ENCODE results near the gene CCDC88C. TPM values are rescaled to one million over a fixed set of nuclear protein-coding genes. Genes with fewer than 3 reads are reported as not detected.

The CCDC88C gene
- total RNA-seq, 1 donor from 2014 or later, result 12.4 TPM

DNA sequence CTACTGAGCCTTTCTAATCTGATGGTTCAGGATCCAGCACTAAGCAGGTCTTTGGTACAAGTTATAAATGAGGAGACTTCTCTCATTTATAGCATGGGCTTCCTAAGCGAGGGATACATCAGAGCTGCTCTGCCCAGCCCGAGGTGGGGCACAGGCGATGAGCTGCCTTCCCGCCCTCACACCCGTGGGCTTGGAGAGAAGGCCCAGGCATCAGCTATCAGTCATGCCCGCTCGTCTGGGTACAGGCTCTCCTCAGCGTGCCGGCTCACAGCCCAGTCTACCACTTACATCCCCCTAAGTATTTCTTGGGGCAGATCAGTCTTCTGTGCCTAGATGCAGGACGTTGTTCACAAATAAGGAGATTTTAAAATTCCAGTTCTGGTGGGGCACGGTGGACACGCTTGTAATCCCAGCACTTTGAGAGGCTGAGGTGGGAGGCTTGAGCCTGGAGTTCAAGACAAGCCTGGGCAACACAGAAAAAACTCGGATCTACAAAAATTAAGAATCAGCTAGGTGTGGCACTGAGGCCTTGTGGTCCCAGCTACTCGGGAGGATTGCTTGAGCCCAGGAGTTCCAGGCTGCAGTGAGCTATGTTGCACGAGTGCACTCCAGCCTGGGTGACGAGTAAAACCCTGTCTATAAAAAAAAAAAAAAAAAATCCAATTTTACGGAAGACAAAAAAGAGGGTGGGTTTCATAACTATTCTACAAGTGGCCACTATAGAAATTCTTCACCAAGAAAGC is 57.0 kb downstream of the CCDC88C start:
- no peaks in the 10 kb centered on the region for H3K9me3 Mint-ChIP-seq (ENCODE audit: unreplicated experiment)
- no peak overlapping the region for H3K27ac Mint-ChIP-seq (ENCODE audit: unreplicated experiment)

DNA sequence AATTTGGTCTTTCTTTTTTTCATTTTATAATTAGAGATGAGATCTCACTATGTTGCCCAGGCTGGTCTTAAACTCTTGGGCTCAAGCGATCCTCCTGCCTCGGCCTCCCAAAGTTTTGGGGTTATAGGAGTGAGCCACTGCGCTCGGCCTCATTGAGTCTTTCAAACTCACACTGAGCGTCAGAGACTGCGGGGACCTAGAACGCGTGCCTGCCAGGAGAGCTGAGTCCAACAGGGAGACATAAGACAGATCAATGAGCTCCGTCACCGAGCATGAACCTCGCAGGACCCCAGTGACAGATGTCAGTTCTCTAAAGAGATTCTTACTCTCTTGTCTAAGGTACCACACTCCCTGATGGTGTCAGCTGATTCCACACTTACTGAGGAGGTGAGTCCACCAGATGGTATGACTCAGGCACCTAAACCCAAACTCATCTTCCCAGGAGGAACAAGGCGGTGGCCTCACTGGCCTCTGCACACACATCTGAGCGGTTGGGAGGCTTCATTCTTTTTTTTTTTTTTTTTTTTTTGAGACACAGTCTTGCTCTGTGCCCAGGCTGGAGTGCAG is 58.9 kb downstream of the CCDC88C start:
- no peaks in the 10 kb centered on the region for H3K9me3 ChIP-seq (ENCODE audit: insufficient read depth, low read depth, low read length)
- no peak overlapping the region for H3K4me3 ChIP-seq (ENCODE audit: insufficient read depth, low read depth, low read length)
- TF ChIP-seq, protein P1, sequence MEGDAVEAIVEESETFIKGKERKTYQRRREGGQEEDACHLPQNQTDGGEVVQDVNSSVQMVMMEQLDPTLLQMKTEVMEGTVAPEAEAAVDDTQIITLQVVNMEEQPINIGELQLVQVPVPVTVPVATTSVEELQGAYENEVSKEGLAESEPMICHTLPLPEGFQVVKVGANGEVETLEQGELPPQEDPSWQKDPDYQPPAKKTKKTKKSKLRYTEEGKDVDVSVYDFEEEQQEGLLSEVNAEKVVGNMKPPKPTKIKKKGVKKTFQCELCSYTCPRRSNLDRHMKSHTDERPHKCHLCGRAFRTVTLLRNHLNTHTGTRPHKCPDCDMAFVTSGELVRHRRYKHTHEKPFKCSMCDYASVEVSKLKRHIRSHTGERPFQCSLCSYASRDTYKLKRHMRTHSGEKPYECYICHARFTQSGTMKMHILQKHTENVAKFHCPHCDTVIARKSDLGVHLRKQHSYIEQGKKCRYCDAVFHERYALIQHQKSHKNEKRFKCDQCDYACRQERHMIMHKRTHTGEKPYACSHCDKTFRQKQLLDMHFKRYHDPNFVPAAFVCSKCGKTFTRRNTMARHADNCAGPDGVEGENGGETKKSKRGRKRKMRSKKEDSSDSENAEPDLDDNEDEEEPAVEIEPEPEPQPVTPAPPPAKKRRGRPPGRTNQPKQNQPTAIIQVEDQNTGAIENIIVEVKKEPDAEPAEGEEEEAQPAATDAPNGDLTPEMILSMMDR (IDR thresholded peaks at IDR 0.05; ENCODE audit: insufficient read depth, low read depth, low read length), result no peak
- TF ChIP-seq EZH2 (IDR thresholded peaks at IDR 0.05; ENCODE audit: insufficient read depth, low read length), result no peak
- DNase-seq (ENCODE audit: low read depth), result no peak
- Mint-ChIP-seq H3K4me1 (ENCODE audit: low read depth, unreplicated experiment) (peaks cover 15% of the 10 kb centered on the region), H3K27me3 (ENCODE audit: low read depth, unreplicated experiment) (peaks cover 5% of the 10 kb centered on the region), H3K9me3 (ENCODE audit: unreplicated experiment) (no peaks in the 10 kb centered on the region), H3K27ac (ENCODE audit: unreplicated experiment) (no peak overlapping the region), H3K36me3 (ENCODE audit: low read depth, unreplicated experiment) (peaks cover 2% of the 10 kb centered on the region), H3K4me3 (ENCODE audit: unreplicated experiment) (no peak overlapping the region)
- no peak overlapping the region for H3K4me2 ChIP-seq (ENCODE audit: low read length)
- H4K20me1 ChIP-seq (ENCODE audit: insufficient read depth, low read length), result no peaks in the 10 kb centered on the region
- no peak overlapping the region for H2AFZ ChIP-seq (ENCODE audit: low read depth, low read length)
- H3K9ac ChIP-seq (ENCODE audit: low read length), result no peak overlapping the region
- H3K79me2 ChIP-seq (ENCODE audit: insufficient read depth, low read length), result no peaks in the 10 kb centered on the region
- peaks cover 5% of the 10 kb centered on the region for H3K4me1 ChIP-seq (ENCODE audit: insufficient read depth, low read length)
- no peak overlapping the region for H3K27ac ChIP-seq (ENCODE audit: low read depth, low read length)
- H3K27me3 ChIP-seq (ENCODE audit: insufficient read depth, low read length), result peaks cover 10% of the 10 kb centered on the region
- FAIRE-seq, result no peak
- no peaks in the 10 kb centered on the region for H3K36me3 ChIP-seq (ENCODE audit: insufficient read depth, low read length)

More for the DNA sequence above, 57.0 kb downstream of the CCDC88C start:
- no peak overlapping the region for H3K4me3 ChIP-seq (ENCODE audit: insufficient read depth, low read depth, low read length)
- FAIRE-seq (no peak), DNase-seq (ENCODE audit: low read depth) (no peak)
- no peaks in the 10 kb centered on the region for H3K9me3 ChIP-seq (ENCODE audit: insufficient read depth, low read depth, low read length)
- Mint-ChIP-seq H3K27me3 (ENCODE audit: low read depth, unreplicated experiment) (peaks cover 5% of the 10 kb centered on the region), H3K4me3 (ENCODE audit: unreplicated experiment) (no peak overlapping the region), H3K4me1 (ENCODE audit: low read depth, unreplicated experiment) (peaks cover 6% of the 10 kb centered on the region), H3K36me3 (ENCODE audit: low read depth, unreplicated experiment) (peaks cover 2% of the 10 kb centered on the region)
- no peak overlapping the region for H3K4me2 ChIP-seq (ENCODE audit: low read length)
- H3K36me3 ChIP-seq (ENCODE audit: insufficient read depth, low read length), result no peaks in the 10 kb centered on the region
- peaks cover 6% of the 10 kb centered on the region for H3K27me3 ChIP-seq (ENCODE audit: insufficient read depth, low read length)
- no peaks in the 10 kb centered on the region for H3K4me1 ChIP-seq (ENCODE audit: insufficient read depth, low read length)
- no peak overlapping the region for H3K27ac ChIP-seq (ENCODE audit: low read depth, low read length)
- H3K79me2 ChIP-seq (ENCODE audit: insufficient read depth, low read length), result no peaks in the 10 kb centered on the region
- H3K9ac ChIP-seq (ENCODE audit: low read length), result no peak overlapping the region
- H4K20me1 ChIP-seq (ENCODE audit: insufficient read depth, low read length), result no peaks in the 10 kb centered on the region
- TF ChIP-seq EZH2 (IDR thresholded peaks at IDR 0.05; ENCODE audit: insufficient read depth, low read length), result no peak
- TF ChIP-seq, protein P1 (IDR thresholded peaks at IDR 0.05; ENCODE audit: insufficient read depth, low read depth, low read length), result no peak
- H2AFZ ChIP-seq (ENCODE audit: low read depth, low read length), result no peak overlapping the region

DNA sequence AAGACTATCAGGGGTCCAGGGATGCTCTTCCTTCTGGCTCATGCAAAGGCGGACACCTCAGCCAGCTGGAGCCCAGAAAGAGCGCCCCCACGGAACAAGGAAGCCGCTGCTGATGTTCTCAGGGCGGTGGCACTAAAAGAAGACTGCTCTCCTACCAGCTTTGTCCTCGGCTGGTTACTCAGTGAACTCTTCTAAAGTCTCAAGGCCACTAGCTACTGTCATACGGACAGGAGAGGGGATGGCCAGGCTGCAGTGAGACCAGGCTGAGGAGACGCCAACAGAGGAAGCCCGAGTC is 59.6 kb downstream of the CCDC88C start:
- peaks cover 2% of the 10 kb centered on the region for H3K36me3 Mint-ChIP-seq (ENCODE audit: low read depth, unreplicated experiment)
- H3K27me3 Mint-ChIP-seq (ENCODE audit: low read depth, unreplicated experiment), result peaks cover 5% of the 10 kb centered on the region
- Histone ChIP-seq H3K9ac (ENCODE audit: low read length) (no peak overlapping the region), H2AFZ (ENCODE audit: low read depth, low read length) (no peak overlapping the region), H3K79me2 (ENCODE audit: insufficient read depth, low read length) (no peaks in the 10 kb centered on the region), H3K27ac (ENCODE audit: low read depth, low read length) (no peak overlapping the region), H3K36me3 (ENCODE audit: insufficient read depth, low read length) (no peaks in the 10 kb centered on the region), H3K9me3 (ENCODE audit: insufficient read depth, low read depth, low read length) (no peaks in the 10 kb centered on the region), H3K4me3 (ENCODE audit: insufficient read depth, low read depth, low read length) (no peak overlapping the region), H3K4me1 (ENCODE audit: insufficient read depth, low read length) (peaks cover 5% of the 10 kb centered on the region), H4K20me1 (ENCODE audit: insufficient read depth, low read length) (no peaks in the 10 kb centered on the region), H3K4me2 (ENCODE audit: low read length) (no peak overlapping the region), H3K27me3 (ENCODE audit: insufficient read depth, low read length) (peaks cover 15% of the 10 kb centered on the region)
- FAIRE-seq (no peak), DNase-seq (ENCODE audit: low read depth) (no peak)
- no peak for TF ChIP-seq EZH2 (IDR thresholded peaks at IDR 0.05; ENCODE audit: insufficient read depth, low read length)
- TF ChIP-seq, protein P1 (IDR thresholded peaks at IDR 0.05; ENCODE audit: insufficient read depth, low read depth, low read length), result no peak
- no peak overlapping the region for H3K4me3 Mint-ChIP-seq (ENCODE audit: unreplicated experiment)
- H3K9me3 Mint-ChIP-seq (ENCODE audit: unreplicated experiment), result no peaks in the 10 kb centered on the region
- no peak overlapping the region for H3K27ac Mint-ChIP-seq (ENCODE audit: unreplicated experiment)
- peaks cover 15% of the 10 kb centered on the region for H3K4me1 Mint-ChIP-seq (ENCODE audit: low read depth, unreplicated experiment)
